GM18861 (cell line): Measurements from ENCODE around the gene MOB3B.
"Not testable (repeated sequence)": the region's sequence is repeated elsewhere in the genome, so short reads cannot be mapped to it uniquely, and the experiment has no call there.

Source experiments
- ATAC-seq: cut with Tn5 transposase; IDR thresholded peaks from one replicate; pipeline ENCODE4 v1.9.1; 2021; ENCODE audit not compliant: unreplicated experiment

Gene MOB3B

DNA sequence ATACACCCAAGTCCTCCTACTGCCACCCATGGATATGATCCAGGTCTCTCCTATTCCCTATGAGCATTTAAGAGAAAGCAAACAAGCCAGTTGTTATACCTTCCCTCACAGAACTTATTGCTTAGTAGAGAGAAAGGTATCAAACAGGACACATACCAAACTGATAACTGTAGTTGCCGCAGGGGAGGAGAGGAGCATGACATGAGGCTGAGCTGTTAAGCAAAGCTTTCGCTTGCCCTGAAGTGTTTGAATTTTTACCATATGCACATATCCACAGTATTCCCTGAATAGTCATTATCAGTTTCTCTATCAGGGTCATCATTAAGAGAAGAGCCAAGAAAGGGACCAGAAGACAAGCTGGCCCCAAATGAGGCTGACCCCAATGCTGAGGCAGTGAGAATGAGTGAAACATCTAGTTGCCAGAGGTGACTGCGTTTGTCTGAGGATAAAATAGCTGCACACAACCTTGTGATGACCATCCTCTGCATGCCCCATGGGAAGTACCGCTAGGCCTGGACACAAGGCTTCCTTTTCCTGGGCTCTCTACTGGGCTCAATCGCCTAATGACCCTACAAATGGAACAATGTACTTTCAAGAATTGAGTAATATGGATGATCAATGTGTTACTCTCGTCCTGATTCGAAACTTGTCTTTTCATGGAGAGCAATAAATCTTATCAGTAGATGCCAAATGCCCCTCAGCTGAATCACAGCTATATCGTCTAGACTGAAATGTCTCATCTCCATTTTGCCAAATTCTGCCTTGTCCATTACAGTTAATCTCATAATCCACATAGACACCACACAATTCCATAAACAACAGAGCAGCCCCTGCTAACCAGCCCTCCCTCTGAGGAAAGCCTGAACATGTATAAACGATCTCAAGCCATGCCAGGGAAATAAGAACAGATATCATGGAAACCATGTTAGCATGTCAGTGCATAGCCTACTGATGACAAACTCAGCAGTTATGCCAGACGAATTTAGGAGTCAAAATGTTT is 9.8 kb downstream of the MOB3B start:
- ATAC-seq, result no peak

DNA sequence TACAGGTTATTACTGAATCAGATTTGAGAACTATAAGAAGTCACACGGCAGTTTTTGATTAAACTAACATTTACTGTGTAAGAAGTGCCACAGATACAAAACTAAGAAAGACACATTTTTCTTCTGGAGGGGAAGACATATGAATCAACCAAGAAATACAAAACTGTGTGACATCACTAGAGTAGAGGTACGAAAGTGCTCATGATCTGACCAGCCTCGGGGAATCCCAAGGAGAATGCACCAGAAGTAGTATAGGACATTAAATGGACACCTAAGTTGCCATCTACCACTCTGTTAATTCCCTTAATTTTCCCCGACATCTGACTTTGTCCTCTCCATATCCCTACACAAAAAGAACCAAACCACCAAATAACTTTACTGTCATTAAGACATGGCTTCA is 10.8 kb downstream of the MOB3B start:
- no peak for ATAC-seq

DNA sequence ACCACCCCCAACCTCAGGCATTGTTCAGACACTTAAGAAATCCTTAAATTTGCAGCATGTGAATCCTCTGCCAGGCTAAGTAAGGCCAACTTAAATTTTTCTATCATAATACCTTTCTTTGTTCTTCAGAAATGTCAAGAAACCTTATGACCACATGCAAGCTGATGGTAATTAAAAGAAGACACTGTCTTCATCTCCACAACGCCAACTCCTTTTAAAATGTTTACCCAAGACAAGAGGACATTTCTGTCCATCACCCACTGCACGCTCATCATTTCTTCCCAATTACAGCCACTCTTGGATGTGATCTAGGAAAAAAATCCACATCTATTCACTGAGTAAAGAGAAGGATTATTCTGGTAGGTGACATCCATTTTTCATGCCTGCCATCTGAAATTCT is 11.6 kb downstream of the MOB3B start:
- no peak for ATAC-seq

DNA sequence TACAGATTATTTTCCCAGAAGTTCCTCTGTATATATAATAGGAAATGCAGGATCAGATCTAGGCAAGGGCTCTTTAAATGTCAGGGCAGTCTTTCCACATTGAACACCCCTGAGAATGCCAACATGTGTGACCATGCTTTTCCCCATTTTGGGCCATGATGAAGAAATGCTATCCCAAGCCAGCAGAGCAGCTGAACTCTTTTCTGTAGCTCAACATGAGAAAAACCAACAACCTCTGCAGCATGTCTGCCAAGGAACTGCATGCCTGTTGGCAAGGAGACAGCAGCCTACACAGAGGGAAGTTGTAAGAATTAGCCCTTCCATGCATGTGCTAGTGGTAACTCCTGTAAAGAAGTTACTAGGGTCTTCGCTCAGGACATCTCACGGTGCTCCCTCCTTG is 15.1 kb downstream of the MOB3B start:
- ATAC-seq, result no peak

DNA sequence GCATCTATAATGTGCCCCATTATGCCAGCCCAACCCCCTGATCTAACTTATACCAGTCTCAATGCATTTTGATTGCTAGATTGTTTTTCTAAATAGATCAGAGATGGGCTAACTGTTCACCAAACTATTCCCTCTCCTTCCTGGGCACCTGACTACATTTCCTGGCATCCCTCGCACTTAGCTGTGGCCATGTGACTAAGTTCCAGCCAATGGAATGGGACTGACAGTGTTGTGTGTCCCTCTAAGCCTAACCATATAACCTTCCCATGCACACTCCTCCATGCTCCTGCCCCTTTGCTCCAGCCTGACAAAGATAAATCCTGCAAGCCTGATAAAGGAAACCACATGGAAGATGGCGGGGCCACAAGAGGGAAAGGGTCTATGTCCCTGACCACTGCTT is 17.8 kb downstream of the MOB3B start:
- ATAC-seq, result no peak

DNA sequence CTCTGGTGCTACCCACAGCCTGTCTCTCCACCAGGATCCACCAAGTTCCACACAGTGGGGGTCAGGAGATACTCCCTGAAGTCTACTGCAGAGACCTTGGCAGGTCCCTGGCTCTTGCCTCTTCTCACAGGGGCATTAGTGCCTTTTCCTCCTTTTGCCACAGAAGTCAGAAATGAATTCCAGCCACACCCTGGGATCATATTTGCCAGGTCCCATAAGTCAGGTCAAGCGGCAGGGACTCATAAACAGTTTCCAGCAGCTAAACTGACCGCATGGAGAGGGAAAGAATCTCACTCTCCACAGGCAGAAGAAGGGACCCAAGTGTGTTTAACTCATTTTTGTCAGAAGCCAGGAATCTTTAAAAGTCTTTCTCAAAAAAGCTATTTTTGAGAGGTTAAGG is 18.8 kb downstream of the MOB3B start:
- no peak for ATAC-seq

DNA sequence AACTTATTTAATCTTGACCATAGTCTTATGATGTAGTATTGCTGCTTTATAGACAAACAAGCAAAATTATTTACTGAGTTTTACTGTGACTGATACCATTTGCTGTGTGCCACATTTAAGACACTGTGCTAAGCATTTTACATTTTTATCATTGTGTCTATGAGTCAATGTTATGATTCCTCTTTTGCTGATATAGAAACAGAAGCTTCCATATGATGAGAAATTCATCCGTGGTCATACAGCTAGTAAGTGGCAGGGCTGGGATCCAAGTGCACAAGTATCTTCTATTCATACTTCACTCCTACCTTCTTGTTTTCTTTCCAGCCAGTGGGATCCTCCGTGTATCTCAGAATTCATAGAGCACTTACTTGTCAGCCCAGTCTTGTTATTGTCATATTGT is 22.6 kb downstream of the MOB3B start:
- no peak for ATAC-seq

DNA sequence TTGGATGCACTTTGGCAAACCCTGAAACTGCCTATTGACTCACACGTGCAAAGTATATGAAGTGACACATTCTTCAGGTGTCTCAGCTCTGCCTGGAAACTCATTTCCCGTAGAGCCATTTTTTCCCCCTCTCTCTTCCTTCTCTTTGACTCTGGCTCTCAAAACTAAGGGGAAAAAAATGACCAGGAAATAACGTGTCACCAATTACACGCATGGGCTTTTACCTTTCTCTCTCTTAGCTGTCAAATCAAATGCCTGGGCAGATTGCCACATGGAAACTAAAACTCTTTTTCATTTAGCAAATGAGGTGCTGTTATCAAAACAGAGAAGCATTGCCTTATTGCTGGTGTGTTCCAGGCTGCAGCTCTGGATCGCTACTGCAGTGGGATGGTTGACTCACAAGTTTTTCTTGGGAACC is 23.9 kb downstream of the MOB3B start:
- ATAC-seq, result no peak

DNA sequence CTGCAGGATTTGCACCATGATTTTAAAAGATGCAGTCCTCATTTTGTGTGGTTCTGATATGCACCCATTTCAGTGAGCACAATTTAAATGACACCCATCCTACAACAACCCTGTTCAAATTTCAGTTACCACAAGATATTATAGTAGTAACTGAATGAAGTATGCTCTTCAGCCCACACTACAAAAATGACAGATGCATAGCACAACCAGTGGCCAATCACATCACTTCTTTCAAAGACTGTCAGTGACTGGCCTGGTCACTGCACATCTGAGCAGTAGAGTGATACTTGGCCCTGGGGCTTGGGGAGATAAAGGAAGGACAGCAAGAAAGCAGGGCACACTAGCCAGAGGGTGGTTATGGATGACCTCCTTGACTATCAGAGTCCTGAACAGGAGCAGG is 25.4 kb downstream of the MOB3B start:
- no peak for ATAC-seq

DNA sequence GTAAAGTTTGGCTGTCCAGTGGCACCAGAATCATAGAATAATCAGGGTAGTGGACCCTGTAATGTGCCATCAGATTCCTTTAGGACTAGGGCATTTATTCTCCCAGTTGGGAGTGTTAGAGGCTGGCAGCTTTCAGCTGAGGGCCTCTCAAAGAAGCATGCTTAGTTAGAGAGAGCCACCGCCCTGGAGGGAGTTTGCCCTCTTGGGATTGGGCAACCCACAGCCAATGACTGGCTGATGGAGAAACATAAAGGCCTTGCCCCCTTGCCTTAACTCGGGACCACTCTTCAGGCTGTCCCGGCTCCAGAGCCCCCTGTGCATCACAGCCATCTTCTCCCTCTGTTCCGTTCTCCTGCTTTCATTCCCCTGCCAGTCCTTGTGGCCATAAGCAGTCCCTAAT is 26.0 kb downstream of the MOB3B start:
- no peak for ATAC-seq

DNA sequence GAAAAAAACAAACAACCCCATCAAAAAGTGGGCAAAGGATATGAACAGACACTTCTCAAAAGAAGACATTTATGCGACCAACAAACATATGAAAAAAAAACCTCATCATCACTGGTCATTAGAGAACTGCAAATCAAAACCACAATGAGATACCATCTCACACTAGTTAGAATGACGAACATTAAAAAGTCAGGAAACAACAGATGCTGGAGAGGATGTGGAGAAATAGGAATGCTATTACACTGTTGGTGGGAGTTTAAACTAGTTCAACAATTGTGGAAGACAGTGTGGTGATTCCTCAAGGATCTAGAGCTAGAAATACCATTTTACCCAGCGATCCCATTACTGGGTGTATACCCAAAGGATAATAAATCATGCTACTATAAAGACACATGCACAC is 28.7 kb downstream of the MOB3B start:
- ATAC-seq, result not testable (repeated sequence)

DNA sequence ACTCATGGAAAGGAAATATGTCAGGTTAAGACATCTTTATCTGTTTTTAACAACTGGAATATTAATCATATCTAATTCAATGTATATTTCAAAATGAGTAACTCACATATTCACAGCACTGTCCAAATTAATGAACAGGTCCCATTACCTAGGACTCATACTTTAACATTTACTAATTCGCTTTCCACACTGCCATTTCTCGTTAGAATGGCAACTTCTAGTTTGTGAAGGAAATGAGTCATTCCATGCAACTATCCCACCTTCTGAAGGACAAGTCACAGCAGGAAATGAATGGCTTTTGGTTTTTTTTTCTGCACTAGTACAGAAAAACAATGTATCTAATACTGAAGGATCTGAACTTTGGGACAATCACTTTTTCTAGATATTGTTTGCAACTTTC is 30.2 kb downstream of the MOB3B start:
- ATAC-seq, result peak; percentile 51

DNA sequence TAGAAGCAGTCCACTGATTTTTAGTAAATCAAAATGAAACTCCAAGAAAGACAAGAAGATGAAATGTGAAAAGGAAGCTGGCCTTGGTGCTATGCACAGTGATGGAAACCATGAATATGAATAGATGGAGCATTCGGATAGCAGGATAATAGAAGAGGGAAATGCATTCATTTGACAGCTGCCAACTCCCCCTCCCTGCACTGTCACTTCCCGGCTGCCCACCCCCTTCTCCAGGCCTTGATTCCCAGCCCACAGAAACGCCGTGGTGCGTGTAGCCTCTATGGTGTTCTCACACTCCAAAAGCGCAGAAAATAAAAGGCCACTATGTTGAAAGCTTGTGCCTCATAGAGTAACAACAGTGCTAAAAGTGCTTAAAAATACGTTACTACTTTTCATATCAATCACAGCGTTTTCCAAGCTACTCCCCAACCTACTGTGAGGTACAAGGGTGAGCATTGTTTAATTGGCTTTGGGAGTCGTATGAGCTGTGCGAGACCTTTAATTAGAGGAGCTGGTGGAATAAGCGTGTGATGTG is 31.7 kb downstream of the MOB3B start:
- no peak for ATAC-seq

DNA sequence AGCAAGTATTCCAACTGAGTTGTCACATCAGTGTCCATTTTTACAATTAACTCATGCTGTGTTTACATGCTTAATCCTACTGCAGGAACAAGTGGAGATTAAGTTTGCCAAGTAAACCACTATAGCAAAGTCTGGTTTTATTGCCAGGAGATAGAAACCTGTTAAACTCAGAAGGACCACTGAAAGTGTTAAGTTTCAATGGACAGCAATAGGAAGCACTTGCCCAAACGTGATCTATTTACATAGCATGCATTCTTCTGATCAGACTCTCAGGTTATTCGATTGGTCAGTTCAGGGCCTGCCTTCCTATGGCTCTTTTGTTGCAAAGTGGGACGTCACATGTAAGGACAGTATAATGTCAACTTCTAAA is 33.5 kb downstream of the MOB3B start:
- ATAC-seq, result no peak

DNA sequence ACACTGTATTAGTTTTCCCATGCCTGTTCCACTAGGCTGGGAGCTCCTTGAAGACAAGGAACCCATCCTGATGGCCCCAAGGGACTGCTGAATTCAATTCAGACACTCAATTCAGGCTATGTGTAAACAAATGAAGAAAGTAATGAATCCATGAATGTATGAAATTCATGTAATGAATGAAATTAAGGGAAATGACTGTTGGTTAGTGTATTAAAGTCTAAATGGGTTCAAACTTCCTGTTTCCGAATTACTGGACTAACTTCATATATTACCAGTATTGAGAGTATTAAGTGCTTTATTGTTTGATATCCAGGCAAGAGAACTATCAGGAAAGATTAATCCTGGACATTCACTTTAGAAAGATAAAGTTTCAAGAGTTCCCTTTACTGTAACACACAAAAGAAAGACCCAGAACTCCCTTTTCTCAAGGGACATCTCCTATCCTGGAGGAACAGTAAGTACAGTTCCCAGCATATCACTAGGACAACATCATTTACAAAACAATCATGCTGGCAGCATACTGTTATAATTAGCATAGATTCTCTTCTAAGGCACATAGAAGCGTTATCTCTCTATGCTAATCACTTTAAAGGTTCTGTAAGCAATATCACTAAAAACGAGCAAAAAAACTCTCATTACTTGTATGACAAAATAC is 34.0 kb downstream of the MOB3B start:
- no peak for ATAC-seq

DNA sequence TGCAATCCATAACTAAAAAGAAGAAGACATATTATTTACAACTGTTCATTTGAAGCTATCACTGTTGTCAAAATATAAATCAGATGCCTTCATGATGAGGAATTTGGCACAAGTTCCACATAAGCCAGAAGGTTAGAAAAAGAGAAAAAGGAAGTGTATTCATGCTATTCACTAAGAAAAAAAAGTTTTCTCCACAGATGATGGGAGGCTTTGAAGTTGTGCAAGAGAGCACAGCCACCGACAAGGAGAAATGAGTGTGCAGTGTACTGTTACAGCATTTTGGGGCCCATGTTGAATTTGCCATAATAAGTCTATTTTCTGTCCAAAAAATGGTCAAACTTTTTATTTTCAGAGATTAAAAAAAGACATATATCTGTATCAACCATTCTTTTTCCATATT is 38.5 kb downstream of the MOB3B start:
- no peak for ATAC-seq

DNA sequence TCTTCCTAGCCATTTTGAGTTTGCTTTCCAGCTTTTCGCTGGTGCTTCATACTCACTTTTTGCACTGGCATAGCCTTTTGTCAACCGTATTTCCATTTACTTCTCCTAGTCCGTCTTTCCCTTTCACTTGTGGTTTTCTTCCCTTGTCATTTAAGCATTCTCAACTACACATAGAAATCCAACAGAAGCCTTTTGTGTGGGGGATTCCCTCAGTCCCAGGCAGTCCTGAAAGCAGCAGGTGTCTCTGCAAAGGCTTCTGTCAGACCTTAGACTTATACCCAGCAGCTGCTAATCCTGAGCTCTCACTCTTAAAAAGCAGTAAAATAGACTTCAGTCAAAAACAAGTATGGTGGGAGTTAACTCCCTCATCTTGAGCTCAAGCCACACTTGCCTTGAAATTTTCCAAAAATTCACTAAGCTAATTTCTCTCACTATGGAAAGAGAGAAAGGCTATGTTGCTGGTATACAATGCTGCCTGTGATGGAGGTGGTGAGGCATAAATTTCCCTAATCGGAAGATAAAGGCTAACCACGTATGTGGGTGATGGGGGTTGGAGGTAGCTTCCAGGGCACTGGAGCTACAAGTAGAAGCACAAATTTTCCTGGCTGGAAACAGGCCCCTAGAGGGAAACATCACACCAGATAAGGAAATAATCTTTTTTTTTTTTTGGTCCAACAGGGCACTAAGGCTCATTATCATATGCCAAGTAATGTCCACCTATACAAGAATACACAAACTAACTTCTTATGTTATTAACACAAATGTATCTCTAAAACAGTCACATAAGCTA is 40.3 kb downstream of the MOB3B start:
- ATAC-seq, result peak; percentile 49

DNA sequence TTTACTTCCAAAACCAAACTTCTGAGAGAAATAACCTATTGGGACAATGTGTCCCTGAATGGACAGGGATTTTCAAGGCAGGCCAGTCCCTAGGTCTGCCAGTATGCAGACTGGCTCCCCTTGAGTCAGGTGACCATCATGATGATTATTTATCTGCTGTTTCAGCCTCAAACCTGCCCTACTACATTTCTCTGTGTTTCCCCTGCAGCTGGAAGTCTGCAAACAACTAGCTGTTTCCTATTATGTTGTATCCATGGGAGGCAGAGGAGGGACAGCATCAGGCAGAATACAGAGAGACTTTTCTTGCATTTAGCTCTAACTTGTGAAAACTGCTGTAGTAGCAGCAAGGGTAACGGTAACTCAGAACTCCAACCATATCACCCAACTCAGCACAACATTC is 41.7 kb downstream of the MOB3B start:
- ATAC-seq, result no peak

DNA sequence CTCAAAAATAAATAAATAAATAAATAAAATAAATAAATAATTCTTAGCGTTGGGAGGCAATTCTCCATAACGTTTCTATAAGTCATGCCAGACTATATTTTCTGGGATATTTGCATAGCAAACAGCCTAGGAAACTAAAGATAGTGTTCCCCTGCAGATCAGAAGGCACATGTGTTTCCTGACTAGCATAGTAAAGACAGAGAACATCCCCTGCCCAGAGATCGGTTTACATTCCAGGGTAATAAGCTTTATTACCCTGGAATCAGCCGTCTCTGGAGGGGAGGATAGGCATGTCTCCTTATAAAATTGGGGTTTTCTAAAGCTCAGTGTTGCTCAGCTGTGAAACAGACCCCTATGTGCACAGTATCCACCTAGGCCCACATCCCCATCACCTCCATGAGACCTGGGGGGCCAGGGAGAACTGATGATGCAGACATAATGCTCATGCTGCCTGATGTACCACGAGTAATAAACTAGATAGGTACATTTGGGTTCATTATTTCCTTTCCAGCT is 42.4 kb downstream of the MOB3B start:
- no peak for ATAC-seq

DNA sequence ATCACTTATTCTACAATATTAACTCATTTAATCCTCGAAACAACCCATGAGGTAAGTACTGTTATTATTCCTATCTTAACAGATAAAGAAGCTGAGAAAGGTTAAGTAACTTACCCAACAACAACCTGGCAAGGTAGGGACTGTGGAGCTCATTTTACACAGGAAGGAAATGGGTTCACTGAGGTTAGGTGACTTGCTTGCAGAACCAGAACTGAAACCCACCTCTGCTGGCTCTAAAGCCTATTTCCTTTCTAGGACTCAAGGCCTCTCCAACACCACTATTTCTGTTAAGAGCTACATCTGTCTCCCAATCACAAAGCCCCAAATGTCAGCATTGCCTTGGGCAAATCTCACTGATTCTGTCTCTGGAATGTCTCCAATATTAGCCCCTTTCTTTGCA is 44.5 kb downstream of the MOB3B start:
- peak; percentile 89 for ATAC-seq

DNA sequence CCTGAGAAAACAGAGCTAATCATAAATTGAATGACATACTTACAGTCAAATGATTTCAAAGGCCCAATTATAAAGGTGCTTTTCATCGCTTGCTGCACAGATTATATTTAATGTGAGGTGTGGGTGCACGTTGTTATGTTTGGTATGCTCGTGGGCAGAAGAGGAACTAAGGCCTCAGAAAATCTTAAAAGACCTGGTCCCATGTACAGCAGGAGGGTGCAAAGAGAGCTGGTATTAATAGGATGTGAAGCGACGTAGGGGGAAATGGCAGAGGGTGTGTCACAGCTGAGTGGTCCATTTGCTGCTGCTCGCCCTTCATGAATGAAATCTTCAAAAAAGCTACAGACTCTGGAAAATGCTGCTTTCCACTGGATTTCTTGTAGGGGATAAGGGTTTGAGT is 46.0 kb downstream of the MOB3B start:
- ATAC-seq, result no peak
